Measurements from ENCODE around the gene AVPI1.
A peak's percentile ranks its signal among the peaks of the same experiment; 100 is the strongest.

The AVPI1 gene

DNA sequence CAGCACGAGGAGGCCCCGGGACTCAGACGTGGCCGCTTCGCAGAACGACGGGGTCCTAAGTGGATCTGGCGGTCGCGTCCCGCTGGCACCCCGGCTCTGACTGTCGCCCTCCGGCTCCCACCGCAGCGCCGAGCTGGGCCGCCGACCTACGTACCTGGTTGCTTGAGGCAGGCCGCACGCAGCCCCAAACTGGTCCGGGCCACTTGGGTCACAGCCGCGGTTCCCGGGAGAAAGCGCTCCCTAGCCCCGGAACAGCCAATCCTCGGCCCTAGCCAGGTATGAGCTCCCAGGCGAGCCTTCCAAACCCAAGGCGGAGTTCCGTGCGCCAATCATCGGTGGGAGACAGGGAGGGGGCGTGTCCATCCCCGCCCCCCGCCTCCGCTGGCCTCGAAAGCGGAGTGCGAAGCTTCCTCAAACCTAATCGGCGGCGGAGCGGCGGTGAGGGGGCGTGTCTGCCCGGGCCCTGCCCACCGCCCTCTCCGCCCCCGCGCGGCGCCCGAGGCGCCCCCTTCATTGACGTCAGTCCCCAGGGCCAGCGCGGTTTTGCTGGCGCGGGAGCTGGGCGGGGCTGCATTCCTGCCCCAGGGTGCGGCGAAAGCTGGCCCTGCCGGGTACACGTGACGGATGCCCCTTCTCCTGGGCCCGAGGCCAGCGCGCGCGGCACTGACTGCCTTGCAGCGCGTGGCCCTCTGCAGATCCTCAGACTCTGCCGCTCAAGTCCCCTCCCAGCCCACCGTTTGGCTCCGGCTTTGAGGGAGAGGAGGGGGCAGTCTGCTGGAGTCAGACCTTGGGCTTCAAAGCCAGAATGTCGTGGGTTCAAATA, at the start of gene AVPI1:
Gene AVPI1, minus strand, starts transcription at position 280 of the 823 bp plus-strand sequence. CDS start 7,336 bp downstream, outside the sequence.
- DNase-seq: peak; percentile 98

DNA sequence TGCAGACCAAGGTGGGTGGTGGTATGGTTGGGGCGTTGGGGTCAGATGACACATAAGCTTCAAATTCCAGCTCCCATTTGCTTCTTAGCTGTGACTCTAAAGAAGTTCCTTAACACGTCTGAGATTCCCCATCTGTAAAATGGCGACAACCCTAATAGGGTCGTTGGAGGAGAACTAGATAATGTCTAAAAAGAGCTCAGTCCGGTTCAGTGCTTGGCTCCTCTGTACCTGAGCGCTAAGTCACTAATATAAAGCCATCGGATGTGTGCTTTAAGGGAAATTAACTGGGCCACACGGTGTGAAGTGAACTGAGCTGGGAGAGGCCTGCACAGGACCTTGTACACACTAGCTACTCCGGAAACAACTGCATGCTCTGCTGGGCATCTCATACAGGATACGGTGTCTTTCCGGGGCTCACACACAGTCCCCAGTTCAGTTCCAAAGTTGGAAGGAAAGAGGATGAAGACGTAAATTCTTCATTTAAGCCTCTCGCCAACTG, 49.4 kb upstream of the AVPI1 start:
- no peak for DNase-seq

DNA sequence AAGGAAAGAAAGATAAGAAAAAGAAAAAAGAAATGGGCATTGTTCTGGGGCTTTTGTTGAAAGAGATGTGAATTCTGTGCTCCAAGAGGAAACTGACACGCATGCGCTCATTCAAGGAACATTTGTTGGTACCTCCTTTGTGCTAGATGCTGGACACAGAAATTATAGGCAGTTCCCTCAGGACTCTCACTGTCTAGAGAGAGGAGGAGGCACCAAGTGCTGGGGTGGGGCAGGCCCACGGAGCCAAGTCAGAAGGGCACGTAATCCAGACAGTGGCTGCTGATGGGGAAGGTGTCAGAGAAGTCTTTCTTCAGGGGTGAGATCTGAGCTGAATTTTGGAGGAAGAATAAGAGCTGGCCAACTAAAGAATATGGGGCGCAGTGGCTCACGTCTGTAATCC, 47.0 kb upstream of the AVPI1 start:
- DNase-seq: no peak

GRCh38 chr10:97733256-97733655, 46.2 kb upstream of the AVPI1 start:
- DNase-seq: no peak

- DNase-seq: no peak
Measured at GRCh38 chr10:97732052-97732359, 45.0 kb upstream of the AVPI1 start.

DNA sequence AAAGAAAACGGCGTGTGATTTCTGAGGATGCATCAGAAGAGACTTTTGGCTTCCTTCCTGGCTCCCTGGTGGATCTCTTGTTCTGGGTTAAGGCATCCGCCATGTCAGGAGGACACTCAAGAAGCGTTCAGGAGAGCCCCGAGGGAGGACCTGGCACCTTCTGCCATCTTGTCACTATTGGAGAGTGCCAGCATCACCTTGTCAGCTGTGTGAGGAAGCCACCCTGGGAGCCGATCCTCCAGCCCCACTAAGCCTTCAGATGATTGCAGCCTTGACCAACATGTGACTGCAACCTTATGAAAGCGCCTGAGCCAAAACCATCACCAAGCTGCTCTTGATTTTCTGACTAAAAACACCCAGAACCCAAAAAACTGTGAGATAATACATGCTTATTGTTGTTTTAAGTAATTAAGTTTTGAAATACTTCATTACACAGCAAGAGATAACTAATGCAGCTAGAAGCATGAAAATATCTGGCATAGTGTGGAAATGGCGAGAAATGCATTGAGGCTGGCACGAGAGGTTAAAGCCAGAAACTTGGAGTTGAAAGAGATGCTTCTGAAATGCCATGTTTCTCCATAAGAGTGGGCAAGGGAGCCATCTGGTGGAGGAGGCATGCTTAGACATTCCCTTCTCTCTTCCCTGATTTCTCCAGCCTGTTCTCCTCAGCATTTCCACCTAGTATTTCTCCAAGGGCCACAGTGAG, 44.5 kb upstream of the AVPI1 start:
- DNase-seq: peak; percentile 77

GRCh38 chr10:97729014-97729413, 42.0 kb upstream of the AVPI1 start:
- DNase-seq: no peak

DNA sequence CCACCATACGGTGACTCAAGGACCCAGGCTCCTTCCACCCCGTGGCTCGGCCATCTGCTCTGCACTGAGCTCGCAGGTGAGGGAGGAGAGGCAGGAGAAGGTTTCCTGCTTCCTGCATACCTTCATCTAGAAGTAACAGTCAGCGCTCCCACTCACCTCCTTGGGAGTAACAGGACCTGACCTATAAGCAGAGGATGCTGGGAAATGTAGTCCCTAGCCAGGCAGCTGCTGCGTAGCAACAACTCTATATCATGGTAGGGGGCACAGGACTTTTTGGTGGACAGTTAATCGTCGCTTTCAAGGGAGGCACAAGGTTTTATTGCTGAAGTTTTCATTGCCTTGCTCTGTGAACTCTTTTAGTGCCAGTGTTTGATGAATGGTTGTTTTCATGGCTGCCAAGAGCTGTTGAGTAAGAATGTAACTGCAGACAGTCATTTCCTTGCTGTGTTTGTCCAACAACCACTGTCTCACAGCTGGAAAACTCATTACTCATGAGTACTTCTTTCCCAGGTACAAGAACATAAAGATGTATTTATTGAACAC, 39.7 kb upstream of the AVPI1 start:
- DNase-seq: peak; percentile 32

DNA sequence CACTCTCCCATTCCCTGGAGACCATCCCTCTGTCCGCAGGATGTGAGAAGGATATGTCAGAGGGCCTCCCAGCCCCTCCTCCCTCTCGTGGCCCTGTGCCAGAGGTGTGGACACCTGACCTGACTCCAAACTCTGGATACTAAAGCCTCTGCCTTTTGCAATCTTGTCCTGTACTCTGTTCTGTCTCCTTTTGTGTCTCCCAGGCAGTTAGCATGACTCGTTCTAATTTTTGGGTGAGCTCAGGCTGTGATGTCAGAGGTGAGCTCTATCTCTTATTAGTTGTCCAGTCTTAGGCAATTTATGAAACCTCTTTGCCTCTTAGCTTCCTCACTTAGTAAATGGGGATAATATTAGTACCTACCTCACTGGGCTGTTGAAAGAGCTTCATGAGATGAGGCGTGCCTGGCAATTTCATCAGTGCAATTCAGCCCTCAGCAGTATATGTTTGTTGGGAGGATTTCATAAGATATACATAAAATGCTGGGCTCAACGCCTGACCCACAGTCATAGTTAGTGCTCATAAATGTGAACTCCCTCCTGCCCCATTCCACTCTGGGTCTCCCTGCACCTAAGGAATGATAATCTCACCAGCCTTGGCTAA, 37.4 kb upstream of the AVPI1 start:
- peak; percentile 39 for DNase-seq

- no peak for DNase-seq
Measured at GRCh38 chr10:97723001-97723400, 36.0 kb upstream of the AVPI1 start.

- no peak for DNase-seq
Measured at GRCh38 chr10:97721871-97722780, 35.1 kb upstream of the AVPI1 start.

DNA sequence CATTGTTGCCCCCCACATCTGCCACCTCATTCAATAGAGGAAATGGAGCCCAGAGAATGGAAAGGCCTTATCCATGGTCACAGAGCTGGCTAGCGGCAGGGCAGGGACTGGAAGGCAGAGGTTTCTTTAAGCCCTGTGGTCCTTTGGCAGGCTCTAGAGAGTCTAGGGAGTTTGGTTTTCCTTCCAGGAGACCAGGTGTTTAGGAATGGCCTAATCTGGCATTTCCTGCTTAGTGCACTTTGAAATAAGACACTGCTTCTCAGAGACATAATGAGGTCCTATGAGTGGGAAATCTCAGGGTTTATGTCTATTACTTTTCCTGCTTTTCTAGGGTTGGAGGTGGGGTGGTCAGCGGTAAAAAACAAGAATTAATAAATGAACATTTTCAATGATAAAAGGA, 32.6 kb upstream of the AVPI1 start:
- DNase-seq: no peak

DNA sequence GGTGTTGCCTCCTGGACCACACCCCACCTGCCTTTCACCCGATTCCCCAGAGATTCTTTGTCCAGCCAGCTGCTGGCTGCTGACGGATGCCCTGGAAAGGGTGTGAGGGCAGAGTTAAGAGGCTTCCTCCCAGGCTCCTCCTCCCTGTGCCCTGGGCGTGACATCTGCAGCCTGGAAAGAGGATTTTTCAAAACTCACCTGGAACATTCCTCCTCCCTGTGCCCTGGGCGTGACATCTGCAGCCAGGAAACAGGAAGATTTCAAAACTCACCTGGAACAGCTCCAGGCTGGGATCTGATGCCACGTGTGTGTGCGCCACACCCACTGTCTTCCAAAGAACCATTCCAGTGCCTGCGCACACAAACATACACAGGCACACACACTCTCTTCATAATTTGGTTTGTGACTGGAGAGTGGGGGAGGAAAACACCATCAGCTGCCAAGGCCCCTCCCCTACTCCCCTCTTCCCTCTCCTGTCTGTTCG, 31.7 kb upstream of the AVPI1 start:
- DNase-seq: no peak

GRCh38 chr10:97718178-97718577, 31.1 kb upstream of the AVPI1 start:
- DNase-seq: no peak

DNA sequence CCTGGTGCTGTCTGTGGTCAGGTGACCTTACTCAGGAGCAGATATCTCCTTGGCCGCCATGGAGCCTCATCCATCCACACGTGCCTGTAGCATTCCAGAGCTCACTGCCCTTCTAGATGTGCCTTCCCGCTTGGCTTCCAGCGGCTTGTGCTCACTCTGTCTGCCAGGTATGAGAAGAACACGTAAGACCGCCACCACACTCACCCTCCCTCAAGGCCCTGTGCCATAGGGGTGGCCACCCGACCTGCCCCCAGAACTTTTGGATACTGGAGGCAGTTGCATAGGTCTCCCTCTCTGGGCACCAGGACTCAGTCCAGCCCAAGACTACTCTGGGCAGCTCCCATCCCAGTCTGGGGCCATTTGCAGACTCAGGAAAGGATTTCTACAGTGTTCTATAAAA, 30.6 kb upstream of the AVPI1 start:
- DNase-seq: no peak

DNA sequence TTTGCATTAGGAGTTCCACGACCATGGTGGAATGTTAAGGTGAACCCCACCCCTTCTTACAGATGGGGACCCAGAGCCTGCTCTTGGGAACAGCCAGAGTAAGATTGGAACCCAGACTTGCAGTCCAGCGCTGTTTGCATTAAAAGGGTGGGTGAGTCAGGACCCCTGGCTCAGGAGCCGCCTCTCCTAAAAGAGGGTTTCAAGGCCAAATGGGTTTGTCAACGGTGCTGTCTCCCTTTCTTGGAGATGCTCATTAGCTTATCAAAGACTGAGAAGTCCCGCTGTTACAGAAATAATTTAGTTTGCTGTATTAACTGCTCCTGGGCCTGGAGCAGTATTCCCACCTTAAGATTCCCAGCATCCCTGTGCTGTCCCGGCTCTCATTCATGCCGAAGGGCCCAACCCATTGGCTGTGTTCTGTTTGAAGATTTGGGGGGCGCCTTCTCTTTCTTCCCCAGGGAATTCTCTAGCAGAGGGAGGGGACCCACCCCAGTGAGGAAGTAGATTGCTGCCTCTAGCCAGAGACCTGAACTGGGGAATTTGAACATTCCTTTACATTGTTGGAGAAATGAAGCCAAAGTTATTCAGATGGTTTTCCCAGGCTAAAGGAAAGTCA, 28.3 kb upstream of the AVPI1 start:
- no peak for DNase-seq

GRCh38 chr10:97714401-97715258, 27.6 kb upstream of the AVPI1 start:
- peak; percentile 83 for DNase-seq

- DNase-seq: peak; percentile 70
Measured at GRCh38 chr10:97713826-97714400, 26.9 kb upstream of the AVPI1 start.

GRCh38 chr10:97713339-97713825, 26.3 kb upstream of the AVPI1 start, which contains the start of gene MARVELD1:
Gene MARVELD1 (plus strand): TSS chr10:97713730. CDS start chr10:97713877, 147 bp downstream.
- DNase-seq: peak; percentile 93

Measured in EL (cell line).